Liver (tissue), 9 donors: ENCODE measurements around the gene OLFML2A. TPM values are rescaled to one million over a fixed set of nuclear protein-coding genes. Genes with fewer than 3 reads are reported as not detected.

ENCODE experiments used
- DNase-seq: peaks from one replicate; pipeline ENCODE4 v3.0.0-alpha.2; 2017; ENCODE audit warnings: low spot score
- H3K27ac ChIP-seq, 2 donors: one replicate each; pipeline ENCODE4 v1.7.0; 2013; ENCODE audit warnings: inconsistent platforms in 2 of 2, low read length in 2 of 2, control low read depth in 1 of 2, low read depth in 1 of 2, mild to moderate bottlenecking in 1 of 2
- H3K27me3 ChIP-seq, 4 donors: one replicate each; pipeline versions ENCODE4 v1.6.1 to v1.7.0; 2013; ENCODE audit warnings: low read length in 3 of 4, inconsistent platforms in 1 of 4, mild to moderate bottlenecking in 1 of 4, moderate library complexity in 1 of 4; ENCODE audit not compliant: control insufficient read depth in 4 of 4, insufficient read depth in 4 of 4
- H3K36me3 ChIP-seq, 4 donors: one replicate each; pipeline versions ENCODE4 v1.6.1 to v1.7.0; 2013; ENCODE audit warnings: low read length in 3 of 4, mild to moderate bottlenecking in 3 of 4, low read depth in 1 of 4, moderate library complexity in 1 of 4; ENCODE audit not compliant: control insufficient read depth in 4 of 4, insufficient read depth in 3 of 4
- H3K4me1 ChIP-seq, 4 donors: one replicate each; pipeline versions ENCODE4 v1.6.1 to v1.7.0; 2013; ENCODE audit warnings: low read length in 3 of 4, mild to moderate bottlenecking in 3 of 4, moderate library complexity in 1 of 4; ENCODE audit not compliant: control insufficient read depth in 4 of 4, insufficient read depth in 4 of 4
- H3K4me3 ChIP-seq, 3 donors: one replicate each; pipeline versions ENCODE4 v1.6.1 to v1.7.0; 2013; ENCODE audit warnings: low read length in 3 of 3, control low read depth in 1 of 3, low read depth in 1 of 3, mild to moderate bottlenecking in 1 of 3
- H3K9ac ChIP-seq, 2 donors: one replicate each; pipeline ENCODE4 v1.7.0; 2013; ENCODE audit warnings: low read length in 2 of 2, mild to moderate bottlenecking in 2 of 2, moderate library complexity in 2 of 2, control low read depth in 1 of 2, low read depth in 1 of 2
- H3K9me3 ChIP-seq, 4 donors: one replicate each; pipeline versions ENCODE4 v1.6.1 to v1.7.0; 2013; ENCODE audit warnings: low read length in 3 of 4; ENCODE audit not compliant: control insufficient read depth in 4 of 4
- EGR1 ChIP-seq, 2 donors: IDR thresholded peaks; 2 replicates each; pipeline ENCODE4 v1.6.1; 2016 to 2018; ENCODE audit warnings: antibody characterized with exemption in 2 of 2, low read depth in 2 of 2
- FOXA1 ChIP-seq: IDR thresholded peaks from 2 replicates; pipeline ENCODE4 v1.6.1; 2016; ENCODE audit warnings: antibody characterized with exemption
- FOXA2 ChIP-seq: IDR thresholded peaks from 2 replicates; pipeline ENCODE4 v1.6.1; 2016; ENCODE audit warnings: antibody characterized with exemption
- HNF4A ChIP-seq, 2 donors: conservative IDR thresholded peaks; 2 replicates each; pipeline ENCODE4 v1.6.1; 2016; ENCODE audit warnings: antibody characterized with exemption in 2 of 2, mild to moderate bottlenecking in 2 of 2
- HNF4G ChIP-seq: IDR thresholded peaks from 2 replicates; pipeline ENCODE4 v1.6.1; 2016; ENCODE audit warnings: antibody characterized with exemption
- NR2F2 ChIP-seq: IDR thresholded peaks from 2 replicates; pipeline ENCODE4 v1.6.1; 2016; ENCODE audit warnings: antibody characterized with exemption
- RAD21 ChIP-seq, 2 donors: IDR thresholded peaks; 2 replicates each; pipeline ENCODE4 v1.6.1; 2016; ENCODE audit warnings: antibody characterized with exemption in 2 of 2, mild to moderate bottlenecking in 2 of 2
- RXRA ChIP-seq, 2 donors: IDR thresholded peaks; 2 replicates each; pipeline ENCODE4 v1.6.1; 2017 to 2018; ENCODE audit warnings: antibody characterized with exemption in 2 of 2, mild to moderate bottlenecking in 1 of 2
- SP1 ChIP-seq: IDR thresholded peaks from 2 replicates; pipeline ENCODE4 v1.6.1; 2018; ENCODE audit warnings: antibody characterized with exemption, mild to moderate bottlenecking
- TAF1 ChIP-seq: conservative IDR thresholded peaks from 2 replicates; pipeline ENCODE4 v1.6.1; 2016; ENCODE audit warnings: antibody characterized with exemption, mild to moderate bottlenecking
- WGBS: extraction: QIAGEN DNeasy Blood & Tissue Kit; methylation state at CpG from one replicate; pipeline ENCODE4 v1.1.7; 2013; 5-methylcytosine and 5-hydroxymethylcytosine counted together
- polyA plus RNA-seq, 2 donors: library from polyadenylated mRNA; stranded (reverse) in 1 of 2; unstranded in 1 of 2; fragments of 200-250 nt in 1 of 2; fragments of >200 nt in 1 of 2; fragmentation: Nextera tagmentation in 1 of 2; extraction: Ambion mirVana in 1 of 2; gene quantifications; one replicate each; pipeline versions ENCODE4 v1.2.1 to v1.2.3, GENCODE V29; 2013 to 2015
- total RNA-seq, 2 donors: library from RNA; depleted of rRNA; stranded (reverse); fragments of >200 nt; gene quantifications; one replicate each; pipeline ENCODE4 v1.2.3, GENCODE V29; 2014
- TF ChIP-seq, protein P1 (sequence below): IDR thresholded peaks from 2 replicates; pipeline ENCODE4 v1.6.1; 2016; ENCODE audit warnings: antibody characterized with exemption
- TF ChIP-seq, protein P2 (sequence below): IDR thresholded peaks from 2 replicates; pipeline ENCODE4 v1.6.1; 2016; ENCODE audit warnings: antibody characterized with exemption
- TF ChIP-seq, protein P3 (sequence below): IDR thresholded peaks from 2 replicates; pipeline ENCODE4 v1.6.1; 2016; ENCODE audit warnings: antibody characterized with exemption, mild to moderate bottlenecking
- TF ChIP-seq, protein P4 (sequence below): fragments of 150-350 bp; IDR thresholded peaks from 2 replicates; pipeline ENCODE4 v1.5.1; 2017; ENCODE audit warnings: improper control_type of control experiment, low read depth, low read length; ENCODE audit not compliant: missing input control
- TF ChIP-seq, protein P5 (sequence below): IDR thresholded peaks from 2 replicates; pipeline ENCODE4 v1.6.1; 2016; ENCODE audit warnings: antibody characterized with exemption
- donor health status: healthy.
- donor health status: healthy.
- donor health status: healthy.
- donor health status: healthy.
- donor health status: healthy.

Gene OLFML2A
- total and polyA plus RNA-seq, 4 donors: 0.15 to 1.1 (median 0.53) TPM

DNA sequence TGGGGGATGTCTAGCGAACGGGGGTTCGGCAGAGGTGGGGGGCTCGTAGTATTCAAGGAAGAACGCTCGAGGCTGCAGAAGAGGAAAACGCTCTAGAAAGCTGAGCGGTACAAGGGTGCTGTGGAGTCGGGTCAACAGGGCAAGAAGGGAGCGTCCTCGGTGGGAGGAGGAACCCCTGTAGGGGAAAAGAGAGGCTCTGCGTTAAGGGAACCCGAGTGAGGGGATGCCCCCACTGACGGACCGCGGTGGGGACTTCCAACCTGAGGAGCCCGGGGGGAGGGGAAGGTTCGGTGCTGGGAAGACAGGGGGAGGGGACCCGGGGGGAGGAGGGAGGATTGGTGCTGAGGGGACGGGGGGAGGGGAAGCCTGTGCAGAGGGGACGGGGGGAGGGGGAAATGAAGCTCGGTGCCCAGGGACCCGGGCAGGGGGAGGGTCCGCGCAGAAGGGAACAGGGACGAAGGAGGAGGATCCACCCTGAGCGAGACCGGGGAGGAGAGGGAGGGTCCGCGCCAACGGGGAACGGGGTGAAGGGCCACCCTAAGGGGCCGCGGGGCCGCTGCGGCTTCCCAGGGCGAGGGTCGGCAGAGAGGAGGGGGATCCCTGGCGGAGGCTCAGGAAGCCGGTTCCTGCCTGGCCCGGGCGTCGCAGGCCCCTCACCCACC lies 6.4 kb upstream of the OLFML2A start:
- H3K4me1 ChIP-seq: peaks cover 0 to 30% (median 28%) of the 10 kb centered on the region in 4 donors
- DNase-seq: no peak
- peak overlapping the region; percentile 83 to 97 (median 86) for H3K4me3 ChIP-seq
- H3K36me3 ChIP-seq: no peaks in the 10 kb centered on the region
- no peaks in the 10 kb centered on the region for H3K9me3 ChIP-seq
- no peak for TF ChIP-seq HNF4G
- TF ChIP-seq, protein P1, sequence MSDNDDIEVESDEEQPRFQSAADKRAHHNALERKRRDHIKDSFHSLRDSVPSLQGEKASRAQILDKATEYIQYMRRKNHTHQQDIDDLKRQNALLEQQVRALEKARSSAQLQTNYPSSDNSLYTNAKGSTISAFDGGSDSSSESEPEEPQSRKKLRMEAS: no peak
- no peak for TF ChIP-seq FOXA2
- no peak for TF ChIP-seq FOXA1
- TF ChIP-seq RAD21 (IDR thresholded peaks at IDR 0.05): no peak
- TF ChIP-seq RXRA (IDR thresholded peaks at IDR 0.05): no peak
- TF ChIP-seq, protein P2, sequence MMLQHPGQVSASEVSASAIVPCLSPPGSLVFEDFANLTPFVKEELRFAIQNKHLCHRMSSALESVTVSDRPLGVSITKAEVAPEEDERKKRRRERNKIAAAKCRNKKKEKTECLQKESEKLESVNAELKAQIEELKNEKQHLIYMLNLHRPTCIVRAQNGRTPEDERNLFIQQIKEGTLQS: no peak
- TF ChIP-seq TAF1: no peak
- TF ChIP-seq, protein P3, sequence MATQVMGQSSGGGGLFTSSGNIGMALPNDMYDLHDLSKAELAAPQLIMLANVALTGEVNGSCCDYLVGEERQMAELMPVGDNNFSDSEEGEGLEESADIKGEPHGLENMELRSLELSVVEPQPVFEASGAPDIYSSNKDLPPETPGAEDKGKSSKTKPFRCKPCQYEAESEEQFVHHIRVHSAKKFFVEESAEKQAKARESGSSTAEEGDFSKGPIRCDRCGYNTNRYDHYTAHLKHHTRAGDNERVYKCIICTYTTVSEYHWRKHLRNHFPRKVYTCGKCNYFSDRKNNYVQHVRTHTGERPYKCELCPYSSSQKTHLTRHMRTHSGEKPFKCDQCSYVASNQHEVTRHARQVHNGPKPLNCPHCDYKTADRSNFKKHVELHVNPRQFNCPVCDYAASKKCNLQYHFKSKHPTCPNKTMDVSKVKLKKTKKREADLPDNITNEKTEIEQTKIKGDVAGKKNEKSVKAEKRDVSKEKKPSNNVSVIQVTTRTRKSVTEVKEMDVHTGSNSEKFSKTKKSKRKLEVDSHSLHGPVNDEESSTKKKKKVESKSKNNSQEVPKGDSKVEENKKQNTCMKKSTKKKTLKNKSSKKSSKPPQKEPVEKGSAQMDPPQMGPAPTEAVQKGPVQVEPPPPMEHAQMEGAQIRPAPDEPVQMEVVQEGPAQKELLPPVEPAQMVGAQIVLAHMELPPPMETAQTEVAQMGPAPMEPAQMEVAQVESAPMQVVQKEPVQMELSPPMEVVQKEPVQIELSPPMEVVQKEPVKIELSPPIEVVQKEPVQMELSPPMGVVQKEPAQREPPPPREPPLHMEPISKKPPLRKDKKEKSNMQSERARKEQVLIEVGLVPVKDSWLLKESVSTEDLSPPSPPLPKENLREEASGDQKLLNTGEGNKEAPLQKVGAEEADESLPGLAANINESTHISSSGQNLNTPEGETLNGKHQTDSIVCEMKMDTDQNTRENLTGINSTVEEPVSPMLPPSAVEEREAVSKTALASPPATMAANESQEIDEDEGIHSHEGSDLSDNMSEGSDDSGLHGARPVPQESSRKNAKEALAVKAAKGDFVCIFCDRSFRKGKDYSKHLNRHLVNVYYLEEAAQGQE: no peak
- TF ChIP-seq, protein P4, sequence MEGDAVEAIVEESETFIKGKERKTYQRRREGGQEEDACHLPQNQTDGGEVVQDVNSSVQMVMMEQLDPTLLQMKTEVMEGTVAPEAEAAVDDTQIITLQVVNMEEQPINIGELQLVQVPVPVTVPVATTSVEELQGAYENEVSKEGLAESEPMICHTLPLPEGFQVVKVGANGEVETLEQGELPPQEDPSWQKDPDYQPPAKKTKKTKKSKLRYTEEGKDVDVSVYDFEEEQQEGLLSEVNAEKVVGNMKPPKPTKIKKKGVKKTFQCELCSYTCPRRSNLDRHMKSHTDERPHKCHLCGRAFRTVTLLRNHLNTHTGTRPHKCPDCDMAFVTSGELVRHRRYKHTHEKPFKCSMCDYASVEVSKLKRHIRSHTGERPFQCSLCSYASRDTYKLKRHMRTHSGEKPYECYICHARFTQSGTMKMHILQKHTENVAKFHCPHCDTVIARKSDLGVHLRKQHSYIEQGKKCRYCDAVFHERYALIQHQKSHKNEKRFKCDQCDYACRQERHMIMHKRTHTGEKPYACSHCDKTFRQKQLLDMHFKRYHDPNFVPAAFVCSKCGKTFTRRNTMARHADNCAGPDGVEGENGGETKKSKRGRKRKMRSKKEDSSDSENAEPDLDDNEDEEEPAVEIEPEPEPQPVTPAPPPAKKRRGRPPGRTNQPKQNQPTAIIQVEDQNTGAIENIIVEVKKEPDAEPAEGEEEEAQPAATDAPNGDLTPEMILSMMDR: no peak
- TF ChIP-seq, protein P5, sequence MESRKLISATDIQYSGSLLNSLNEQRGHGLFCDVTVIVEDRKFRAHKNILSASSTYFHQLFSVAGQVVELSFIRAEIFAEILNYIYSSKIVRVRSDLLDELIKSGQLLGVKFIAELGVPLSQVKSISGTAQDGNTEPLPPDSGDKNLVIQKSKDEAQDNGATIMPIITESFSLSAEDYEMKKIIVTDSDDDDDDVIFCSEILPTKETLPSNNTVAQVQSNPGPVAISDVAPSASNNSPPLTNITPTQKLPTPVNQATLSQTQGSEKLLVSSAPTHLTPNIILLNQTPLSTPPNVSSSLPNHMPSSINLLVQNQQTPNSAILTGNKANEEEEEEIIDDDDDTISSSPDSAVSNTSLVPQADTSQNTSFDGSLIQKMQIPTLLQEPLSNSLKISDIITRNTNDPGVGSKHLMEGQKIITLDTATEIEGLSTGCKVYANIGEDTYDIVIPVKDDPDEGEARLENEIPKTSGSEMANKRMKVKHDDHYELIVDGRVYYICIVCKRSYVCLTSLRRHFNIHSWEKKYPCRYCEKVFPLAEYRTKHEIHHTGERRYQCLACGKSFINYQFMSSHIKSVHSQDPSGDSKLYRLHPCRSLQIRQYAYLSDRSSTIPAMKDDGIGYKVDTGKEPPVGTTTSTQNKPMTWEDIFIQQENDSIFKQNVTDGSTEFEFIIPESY: no peak
- peak overlapping the region; percentile 42 to 71 for H3K9ac ChIP-seq
- H3K27ac ChIP-seq: peak overlapping the region; percentile 76 to 90
- 1% methylated on average over 43 of the region's 43 CpGs for WGBS
- H3K27me3 ChIP-seq: no peaks in the 10 kb centered on the region

DNA sequence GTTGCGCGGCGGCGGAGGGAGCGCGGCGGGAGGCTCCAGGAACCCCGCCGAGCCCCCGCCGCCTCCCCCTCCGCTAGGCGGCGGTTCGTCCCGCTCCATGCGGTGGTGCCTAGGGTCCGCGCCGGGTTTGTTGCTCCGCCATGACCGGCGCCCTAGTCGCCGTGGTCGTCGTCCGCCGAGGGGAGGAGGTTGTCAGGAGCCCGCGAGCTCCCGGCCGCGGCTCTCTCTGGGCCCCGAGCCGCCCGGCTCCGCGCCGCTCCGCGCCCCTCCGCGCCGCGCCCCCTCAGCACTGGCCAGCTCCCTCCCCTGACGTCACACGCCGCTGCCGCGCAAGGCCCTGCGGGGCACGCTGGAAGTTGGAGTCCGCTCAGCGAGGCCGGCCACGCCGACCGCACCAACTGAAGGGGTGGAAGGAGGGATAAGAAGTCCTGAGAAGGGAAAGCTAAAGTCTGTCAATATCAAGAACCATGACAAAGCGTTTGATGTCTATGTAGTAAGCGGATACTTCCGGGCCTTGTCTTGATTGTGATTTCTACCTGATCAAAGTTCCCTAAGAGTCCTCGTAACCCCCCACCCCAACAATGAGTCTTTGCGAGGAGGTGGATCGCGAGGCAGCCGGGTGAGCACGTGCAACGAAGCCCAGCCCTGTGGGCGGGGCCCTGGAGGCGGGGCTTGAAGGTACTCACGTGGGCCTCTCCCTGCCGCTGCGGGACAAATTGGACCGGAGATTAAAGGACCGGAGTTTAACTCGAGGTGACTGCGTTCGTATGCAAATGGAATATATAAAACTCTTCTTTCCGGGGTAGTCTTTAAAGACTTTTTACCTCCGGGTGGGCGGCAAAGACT lies 5.7 kb upstream of the OLFML2A start, which contains the start of gene NR6A1:
NR6A1 (minus strand) TSS at position 291 of the 846 bp plus-strand sequence.
- Histone ChIP-seq H3K27me3 (no peaks in the 10 kb centered on the region), H3K9ac (peak within 1 kb of the TSS; percentile 71 to 90), H3K27ac (peak within 1 kb of the TSS; percentile 76 to 90), H3K9me3 (no peaks in the 10 kb centered on the region), H3K4me3 (peak within 1 kb of the TSS; percentile 83 to 97 (median 92)), H3K4me1 (peaks cover 0 to 30% (median 28%) of the 10 kb centered on the region in 4 donors), H3K36me3 (no peaks in the 10 kb centered on the region)
- DNase-seq: peak; percentile 97
- under 1% methylated on average over 82 of the region's 82 CpGs for WGBS
- peak; percentile 87 for TF ChIP-seq SP1
- TF ChIP-seq RAD21 (IDR thresholded peaks at IDR 0.05): no peak
- no peak for TF ChIP-seq HNF4G
- TF ChIP-seq, protein P4: no peak
- no peak for TF ChIP-seq FOXA1
- peak in 1 of 2 donors; percentile 55 for TF ChIP-seq EGR1 (IDR thresholded peaks at IDR 0.05; ENCODE audit: low read depth in 2 of 2)
- peak; percentile 18 to 57 for TF ChIP-seq HNF4A (conservative IDR thresholded peaks at IDR 0.05)
- TF ChIP-seq, protein P2: peak; percentile 43
- TF ChIP-seq, protein P5: peak; percentile 20
- peak in 1 of 2 donors; percentile 26 for TF ChIP-seq RXRA (IDR thresholded peaks at IDR 0.05)
- no peak for TF ChIP-seq NR2F2
- no peak for TF ChIP-seq TAF1
